ENCODE results near the gene MYH15.

GRCh38 chr3:108408883-108409799 is 101.3 kb downstream of the MYH15 start:
- TF ChIP-seq POLR2A (IDR thresholded peaks at IDR 0.05) (no peak), CTCF (IDR thresholded peaks at IDR 0.05) (no peak), POLR2AphosphoS5 (IDR thresholded peaks at IDR 0.05) (no peak), EP300 (IDR thresholded peaks at IDR 0.05) (no peak)
